ENCODE results near the gene MAPK8IP1.

DNA sequence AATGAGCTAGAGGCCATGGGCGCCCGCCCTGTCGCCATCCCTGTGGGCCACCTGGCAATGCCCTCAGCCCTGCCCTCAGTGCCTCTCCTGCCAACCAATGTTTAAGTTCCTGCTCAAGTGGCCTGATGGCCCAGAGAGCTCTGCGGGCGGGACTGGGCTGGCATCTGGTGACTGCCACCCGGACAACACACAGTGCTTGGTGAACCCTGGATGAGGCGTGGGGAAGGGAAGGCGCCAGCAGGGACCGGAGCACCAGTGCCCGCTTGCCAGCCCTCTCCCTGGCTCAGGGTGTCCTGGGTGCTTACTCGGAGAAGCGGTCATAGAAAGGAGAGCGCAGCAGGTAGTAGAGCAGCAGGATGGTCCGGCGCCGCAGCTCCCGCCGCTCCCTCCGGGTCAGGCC, 28.1 kb downstream of the MAPK8IP1 start:
- TF ChIP-seq, protein P1, sequence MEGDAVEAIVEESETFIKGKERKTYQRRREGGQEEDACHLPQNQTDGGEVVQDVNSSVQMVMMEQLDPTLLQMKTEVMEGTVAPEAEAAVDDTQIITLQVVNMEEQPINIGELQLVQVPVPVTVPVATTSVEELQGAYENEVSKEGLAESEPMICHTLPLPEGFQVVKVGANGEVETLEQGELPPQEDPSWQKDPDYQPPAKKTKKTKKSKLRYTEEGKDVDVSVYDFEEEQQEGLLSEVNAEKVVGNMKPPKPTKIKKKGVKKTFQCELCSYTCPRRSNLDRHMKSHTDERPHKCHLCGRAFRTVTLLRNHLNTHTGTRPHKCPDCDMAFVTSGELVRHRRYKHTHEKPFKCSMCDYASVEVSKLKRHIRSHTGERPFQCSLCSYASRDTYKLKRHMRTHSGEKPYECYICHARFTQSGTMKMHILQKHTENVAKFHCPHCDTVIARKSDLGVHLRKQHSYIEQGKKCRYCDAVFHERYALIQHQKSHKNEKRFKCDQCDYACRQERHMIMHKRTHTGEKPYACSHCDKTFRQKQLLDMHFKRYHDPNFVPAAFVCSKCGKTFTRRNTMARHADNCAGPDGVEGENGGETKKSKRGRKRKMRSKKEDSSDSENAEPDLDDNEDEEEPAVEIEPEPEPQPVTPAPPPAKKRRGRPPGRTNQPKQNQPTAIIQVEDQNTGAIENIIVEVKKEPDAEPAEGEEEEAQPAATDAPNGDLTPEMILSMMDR (IDR thresholded peaks at IDR 0.05), result no peak
- TF ChIP-seq POLR2A (IDR thresholded peaks at IDR 0.05), result no peak
